Omental fat pad (tissue), 4 donors: Measurements from ENCODE around the gene CATSPERZ. TPM values are rescaled to one million over a fixed set of nuclear protein-coding genes. Genes with fewer than 3 reads are reported as not detected.

Source experiments
- ATAC-seq: fragments of 150-250 bp; one replicate; pipeline ENCODE4 v1.9.1; 2016; ENCODE audit warnings: mild to moderate bottlenecking, moderate library complexity; ENCODE audit not compliant: low FRiP score
- DNase-seq: peaks from one replicate; pipeline ENCODE4 v3.0.0-alpha.2; 2019; ENCODE audit warnings: low spot score
- small RNA-seq: library from RNA; depleted of rRNA; stranded (forward); fragments of <200 nt; gene quantifications from one replicate; pipeline ENCODE3, GENCODE V24; 2016
- total RNA-seq, 4 donors: library from RNA; depleted of rRNA; stranded (reverse); fragments of >200 nt; gene quantifications; one replicate each; pipeline ENCODE4 v1.1.0, GENCODE V29; 2016
- TF ChIP-seq, protein P1 (sequence below), 3 donors: fragments of 450-650 bp; IDR thresholded peaks; one replicate each; pipeline ENCODE4 v1.5.1; 2016 to 2017; ENCODE audit warnings: antibody characterized with exemption in 3 of 3, mild to moderate bottlenecking in 3 of 3, moderate library complexity in 2 of 3

CATSPERZ gene
- total RNA-seq, 4 donors from 2014 or later: not detected

GRCh38 chr11:64353715-64354506 lies 53.8 kb downstream of the CATSPERZ start:
- ATAC-seq: no peak
- DNase-seq: no peak
- TF ChIP-seq, protein P1, sequence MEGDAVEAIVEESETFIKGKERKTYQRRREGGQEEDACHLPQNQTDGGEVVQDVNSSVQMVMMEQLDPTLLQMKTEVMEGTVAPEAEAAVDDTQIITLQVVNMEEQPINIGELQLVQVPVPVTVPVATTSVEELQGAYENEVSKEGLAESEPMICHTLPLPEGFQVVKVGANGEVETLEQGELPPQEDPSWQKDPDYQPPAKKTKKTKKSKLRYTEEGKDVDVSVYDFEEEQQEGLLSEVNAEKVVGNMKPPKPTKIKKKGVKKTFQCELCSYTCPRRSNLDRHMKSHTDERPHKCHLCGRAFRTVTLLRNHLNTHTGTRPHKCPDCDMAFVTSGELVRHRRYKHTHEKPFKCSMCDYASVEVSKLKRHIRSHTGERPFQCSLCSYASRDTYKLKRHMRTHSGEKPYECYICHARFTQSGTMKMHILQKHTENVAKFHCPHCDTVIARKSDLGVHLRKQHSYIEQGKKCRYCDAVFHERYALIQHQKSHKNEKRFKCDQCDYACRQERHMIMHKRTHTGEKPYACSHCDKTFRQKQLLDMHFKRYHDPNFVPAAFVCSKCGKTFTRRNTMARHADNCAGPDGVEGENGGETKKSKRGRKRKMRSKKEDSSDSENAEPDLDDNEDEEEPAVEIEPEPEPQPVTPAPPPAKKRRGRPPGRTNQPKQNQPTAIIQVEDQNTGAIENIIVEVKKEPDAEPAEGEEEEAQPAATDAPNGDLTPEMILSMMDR (IDR thresholded peaks at IDR 0.05): no peak

Small RNA genes lying within 50 kb of the gene (small RNA-seq; reads per million reads assigned to genes)
- 0.64 reads per million for gene MIR7155
- gene RF00019: not detected

Other genes starting within 250 kb of the CATSPERZ start
- gene MACROD1, start 134.2 kb upstream of the CATSPERZ start, total RNA-seq: 10 to 100 TPM; 13.8 to 40.9 (median 26.2) TPM
- gene STIP1, start 114.2 kb upstream of the CATSPERZ start, total RNA-seq: 100 to 1,000 TPM in 2 of 4 donors, 10 to 100 TPM in 2; 73.0 to 174 (median 135) TPM
- gene FERMT3, start 93.6 kb upstream of the CATSPERZ start, total RNA-seq: 100 to 1,000 TPM in 1 of 4 donors, 10 to 100 TPM in 3; 35.0 to 101 (median 45.6) TPM
- gene TRPT1, start 74.2 kb upstream of the CATSPERZ start, total RNA-seq: 10 to 100 TPM; 26.3 to 56.6 (median 37.3) TPM
- gene NUDT22, start 74.1 kb upstream of the CATSPERZ start, total RNA-seq: 10 to 100 TPM; 22.8 to 47.8 (median 38.0) TPM
- gene DNAJC4, start 69.8 kb upstream of the CATSPERZ start, total RNA-seq: 10 to 100 TPM; 19.2 to 25.8 (median 21.6) TPM
- 100 to 1,000 TPM in 3 of 4 donors, 10 to 100 TPM in 1; 89.2 to 172 (median 149) TPM for gene VEGFB, start 65.8 kb upstream of the CATSPERZ start, total RNA-seq
- gene FKBP2, start 59.3 kb upstream of the CATSPERZ start, total RNA-seq: 10 to 100 TPM; 41.8 to 78.5 (median 49.5) TPM
- 100 to 1,000 TPM in 1 of 4 donors, 10 to 100 TPM in 3; 95.0 to 140 (median 97.9) TPM for gene PPP1R14B, start 53.4 kb upstream of the CATSPERZ start, total RNA-seq
- 10 to 100 TPM; 14.7 to 26.5 (median 19.7) TPM for gene PLCB3, start 48.8 kb upstream of the CATSPERZ start, total RNA-seq
- 10 to 100 TPM; 47.9 to 89.7 (median 78.8) TPM for gene BAD, start 15.7 kb upstream of the CATSPERZ start, total RNA-seq
- gene GPR137, start 14.5 kb upstream of the CATSPERZ start, total RNA-seq: 10 to 100 TPM in 3 of 4 donors, 1 to 10 TPM in 1; 8.2 to 20.6 (median 12.7) TPM
- gene KCNK4, start 9.1 kb upstream of the CATSPERZ start, total RNA-seq: not detected
- 10 to 100 TPM; 32.1 to 50.8 (median 44.6) TPM for gene ESRRA, start 5.2 kb downstream of the CATSPERZ start, total RNA-seq
- gene TRMT112, start 17.2 kb downstream of the CATSPERZ start, total RNA-seq: 100 to 1,000 TPM; 180 to 263 (median 215) TPM
- 100 to 1,000 TPM; 174 to 263 (median 238) TPM for gene PRDX5, start 17.8 kb downstream of the CATSPERZ start, total RNA-seq
- 10 to 100 TPM in 2 of 4 donors, 1 to 10 TPM in 2; 6.2 to 24.1 (median 10.3) TPM for gene CCDC88B, start 39.8 kb downstream of the CATSPERZ start, total RNA-seq
- gene RPS6KA4, start 58.8 kb downstream of the CATSPERZ start, total RNA-seq: 10 to 100 TPM; 15.7 to 64.2 (median 28.1) TPM